ENCODE data around the gene SMAD7. TPM values are rescaled to one million over a fixed set of nuclear protein-coding genes. Genes with fewer than 3 reads are reported as not detected.

SMAD7 gene
- total RNA-seq, 4 donors from 2014 or later, result 19.4 to 77.6 (median 30.0) TPM

DNA sequence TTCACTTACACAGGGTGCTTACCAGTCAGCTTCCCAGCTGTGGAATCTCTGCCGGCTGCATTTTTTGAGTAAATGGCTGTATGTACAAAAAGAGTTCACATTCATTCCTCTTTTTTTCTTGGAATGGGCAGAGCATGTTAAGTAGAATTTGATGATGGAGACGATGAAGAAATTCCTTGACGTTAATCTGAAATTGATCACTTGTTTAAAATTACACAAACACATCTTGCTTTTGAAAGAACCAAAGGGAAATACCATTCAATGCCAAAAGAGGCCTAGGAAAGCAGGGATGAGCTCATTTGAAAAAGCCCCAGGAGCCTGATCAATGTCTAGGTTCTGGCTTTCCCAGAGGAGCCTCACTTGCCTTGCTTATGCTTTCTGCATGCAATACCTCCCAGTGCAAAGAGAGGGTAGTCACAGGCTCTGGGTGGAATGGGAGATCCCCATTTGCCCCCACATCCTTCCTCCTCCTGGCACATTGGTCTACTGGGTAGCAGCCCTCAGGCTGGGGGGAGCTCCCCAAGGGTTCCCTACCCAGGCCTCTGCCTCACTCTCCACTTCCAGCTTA, 12.3 kb upstream of the SMAD7 start:
- TF ChIP-seq, protein P1, sequence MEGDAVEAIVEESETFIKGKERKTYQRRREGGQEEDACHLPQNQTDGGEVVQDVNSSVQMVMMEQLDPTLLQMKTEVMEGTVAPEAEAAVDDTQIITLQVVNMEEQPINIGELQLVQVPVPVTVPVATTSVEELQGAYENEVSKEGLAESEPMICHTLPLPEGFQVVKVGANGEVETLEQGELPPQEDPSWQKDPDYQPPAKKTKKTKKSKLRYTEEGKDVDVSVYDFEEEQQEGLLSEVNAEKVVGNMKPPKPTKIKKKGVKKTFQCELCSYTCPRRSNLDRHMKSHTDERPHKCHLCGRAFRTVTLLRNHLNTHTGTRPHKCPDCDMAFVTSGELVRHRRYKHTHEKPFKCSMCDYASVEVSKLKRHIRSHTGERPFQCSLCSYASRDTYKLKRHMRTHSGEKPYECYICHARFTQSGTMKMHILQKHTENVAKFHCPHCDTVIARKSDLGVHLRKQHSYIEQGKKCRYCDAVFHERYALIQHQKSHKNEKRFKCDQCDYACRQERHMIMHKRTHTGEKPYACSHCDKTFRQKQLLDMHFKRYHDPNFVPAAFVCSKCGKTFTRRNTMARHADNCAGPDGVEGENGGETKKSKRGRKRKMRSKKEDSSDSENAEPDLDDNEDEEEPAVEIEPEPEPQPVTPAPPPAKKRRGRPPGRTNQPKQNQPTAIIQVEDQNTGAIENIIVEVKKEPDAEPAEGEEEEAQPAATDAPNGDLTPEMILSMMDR (IDR thresholded peaks at IDR 0.05; ENCODE audit: low read depth), result no peak

- TF ChIP-seq, protein P1 (IDR thresholded peaks at IDR 0.05; ENCODE audit: low read depth), result no peak
Observed at GRCh38 chr18:48962252-48962993, 11.7 kb upstream of the SMAD7 start.

- TF ChIP-seq, protein P1 (IDR thresholded peaks at IDR 0.05; ENCODE audit: low read depth), result no peak
Observed at GRCh38 chr18:48961547-48961946, 10.8 kb upstream of the SMAD7 start.

DNA sequence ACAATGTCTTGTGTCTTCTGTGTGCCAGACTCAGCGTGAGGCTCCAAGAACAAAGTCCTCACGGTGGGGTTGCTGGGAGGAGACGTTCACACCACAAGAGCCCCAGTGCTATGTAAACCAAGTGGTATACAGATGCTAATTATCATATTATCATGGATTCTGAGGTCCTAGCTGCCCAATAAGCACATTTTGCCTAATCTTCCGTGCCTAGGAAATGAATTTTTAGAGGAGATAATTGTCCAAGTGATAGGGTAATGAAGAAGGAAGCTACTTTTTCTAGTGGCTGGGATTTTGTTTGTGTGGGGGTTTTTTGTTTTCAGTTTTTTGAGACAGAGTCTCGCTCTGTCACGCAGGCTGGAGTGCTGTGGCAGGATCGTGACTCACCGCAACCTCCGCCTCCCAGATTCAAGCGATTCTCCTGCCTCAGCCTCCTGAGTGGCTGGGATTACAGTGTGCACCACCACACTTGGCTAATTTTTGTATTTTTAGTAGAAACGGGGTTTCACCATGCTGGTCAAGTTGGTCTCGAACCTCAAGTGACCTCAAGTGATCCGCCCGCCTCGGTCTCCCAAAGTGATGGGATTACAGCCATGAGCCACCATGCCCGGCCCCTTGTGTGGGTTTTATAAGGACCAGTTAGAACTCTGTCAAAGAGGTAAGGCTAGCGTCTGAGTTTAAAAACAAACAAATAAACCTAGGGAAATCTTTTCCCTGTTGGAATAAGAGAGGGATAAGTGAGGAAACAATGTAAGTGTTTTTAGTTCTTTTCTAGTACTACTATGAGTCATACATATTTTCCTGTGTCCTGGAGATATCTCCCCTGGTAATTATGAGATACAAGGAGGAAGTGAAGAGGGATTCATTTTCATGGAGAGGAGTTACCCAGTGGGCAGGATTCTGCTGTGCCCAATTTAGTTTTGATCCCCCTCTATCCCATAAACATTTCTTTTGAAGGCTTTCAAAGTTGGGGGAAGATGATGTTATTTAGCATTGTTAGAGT, 9.5 kb upstream of the SMAD7 start:
- TF ChIP-seq, protein P1 (IDR thresholded peaks at IDR 0.05; ENCODE audit: low read depth), result no peak

DNA sequence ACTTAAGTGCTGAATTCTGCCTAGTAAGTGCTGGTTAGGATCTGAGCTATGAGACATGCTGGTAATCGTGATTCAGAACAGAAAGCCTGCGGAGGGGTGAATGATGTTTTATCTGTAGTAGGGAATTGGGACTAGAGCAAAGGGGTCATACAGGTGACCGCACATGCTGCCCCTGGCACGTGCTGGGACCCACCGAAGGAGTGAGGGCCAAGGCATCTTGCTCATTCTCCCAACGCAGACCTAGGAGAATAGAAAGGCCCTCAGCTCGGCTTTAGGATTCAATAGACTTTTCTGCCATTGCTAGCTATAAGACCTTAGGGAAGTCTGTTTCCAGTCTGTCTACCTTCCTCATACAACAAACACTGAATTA, 8.8 kb upstream of the SMAD7 start:
- TF ChIP-seq, protein P1 (IDR thresholded peaks at IDR 0.05; ENCODE audit: low read depth), result no peak

GRCh38 chr18:48958951-48959350, 8.2 kb upstream of the SMAD7 start:
- TF ChIP-seq, protein P1 (IDR thresholded peaks at IDR 0.05; ENCODE audit: low read depth), result no peak

DNA sequence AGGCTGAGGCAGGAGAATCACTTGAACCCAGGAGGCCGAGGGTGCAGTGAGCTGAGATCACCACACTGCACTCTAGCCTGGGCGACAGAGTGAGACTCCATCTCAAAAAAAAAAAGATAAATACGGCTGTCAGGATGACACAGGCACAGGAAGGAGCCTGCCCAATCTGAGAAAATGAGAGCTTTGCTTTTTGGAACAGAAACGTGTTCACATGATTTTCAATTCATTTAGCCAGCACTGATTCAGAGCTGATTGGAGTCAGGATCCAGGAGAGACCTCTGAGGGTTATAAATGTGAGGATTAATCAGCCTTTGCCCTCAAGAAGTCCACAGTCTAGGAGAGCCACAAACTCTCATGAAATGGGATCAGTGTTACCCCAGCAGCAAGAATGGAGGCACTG, 6.9 kb upstream of the SMAD7 start:
- TF ChIP-seq, protein P1 (IDR thresholded peaks at IDR 0.05; ENCODE audit: low read depth), result no peak

Data from subcutaneous adipose tissue (tissue), 4 donors.